CD14-positive monocyte (primary cell): ENCODE data around the gene CNTNAP2. TPM values are rescaled to one million over a fixed set of nuclear protein-coding genes. Genes with fewer than 3 reads are reported as not detected.
A peak's percentile ranks its signal among the peaks of the same experiment; 100 is the strongest.

Source experiments
- DNase-seq, 3 donors: peaks; one replicate each; pipeline ENCODE4 v3.0.0-alpha.2; 2011 to 2022
- H2AFZ ChIP-seq: 2 replicates; pipeline ENCODE4 v1.6.0; 2012; ENCODE audit warnings: mild to moderate bottlenecking, low read depth, low read length, inconsistent platforms; ENCODE audit not compliant: insufficient read depth, poor library complexity, severe bottlenecking
- H3K27ac ChIP-seq, 2 donors: 1 replicate in 1 of 2; 2 replicates in 1 of 2; pipeline ENCODE4 v1.5.1; 2012 to 2013; ENCODE audit warnings: low read length in 2 of 2, control low read depth in 1 of 2, inconsistent platforms in 1 of 2, low read depth in 1 of 2, mild to moderate bottlenecking in 1 of 2
- H3K27me3 ChIP-seq, 2 donors: one replicate each; pipeline versions ENCODE4 v1.6.0 to v1.6.1; 2011 to 2013; ENCODE audit warnings: low read length in 2 of 2; ENCODE audit not compliant: control insufficient read depth in 2 of 2, insufficient read depth in 2 of 2
- H3K36me3 ChIP-seq, 2 donors: replicated peaks in 1 of 2; 1 replicate in 1 of 2; 2 replicates in 1 of 2; pipeline versions ENCODE4 v1.5.1 to v1.6.1; 2012 to 2013; ENCODE audit warnings: low read length in 2 of 2, control low read depth in 1 of 2, inconsistent platforms in 1 of 2, mild to moderate bottlenecking in 1 of 2; ENCODE audit not compliant: insufficient read depth in 2 of 2, control insufficient read depth in 1 of 2
- H3K4me1 ChIP-seq, 2 donors: 1 replicate in 1 of 2; 2 replicates in 1 of 2; pipeline versions ENCODE4 v1.5.1 to v1.6.1; 2012 to 2013; ENCODE audit warnings: low read length in 2 of 2, control low read depth in 1 of 2, inconsistent platforms in 1 of 2, mild to moderate bottlenecking in 1 of 2, moderate library complexity in 1 of 2; ENCODE audit not compliant: insufficient read depth in 2 of 2, control insufficient read depth in 1 of 2
- H3K4me2 ChIP-seq: replicated peaks from 2 replicates; pipeline ENCODE3; 2012; ENCODE audit warnings: low read length, moderate library complexity, mild to moderate bottlenecking; ENCODE audit not compliant: poor library complexity, severe bottlenecking; ENCODE audit errors: extremely low read depth
- H3K4me3 ChIP-seq, 3 experiments: fragments of 200-600 bp in 1 of 3; sonication (generic) in 1 of 3; replicated peaks in 1 of 3; 1 replicate in 2 of 3; 2 replicates in 1 of 3; pipeline ENCODE4 v1.5.1; 2011 to 2013; ENCODE audit warnings: low read length in 3 of 3, mild to moderate bottlenecking in 3 of 3, control low read depth in 2 of 3, low read depth in 2 of 3, inconsistent platforms in 1 of 3, moderate library complexity in 1 of 3
- H3K79me2 ChIP-seq: 2 replicates; pipeline ENCODE4 v1.6.0; 2012; ENCODE audit warnings: mild to moderate bottlenecking, control low read depth, inconsistent platforms, low read length, moderate library complexity; ENCODE audit not compliant: insufficient read depth
- H3K9ac ChIP-seq: 2 replicates; pipeline ENCODE4 v1.6.0; 2017; ENCODE audit warnings: low read length, mild to moderate bottlenecking; ENCODE audit not compliant: insufficient read depth, poor library complexity, severe bottlenecking
- H3K9me3 ChIP-seq, 2 donors: replicated peaks in 1 of 2; 1 replicate in 1 of 2; 2 replicates in 1 of 2; pipeline versions ENCODE4 v1.5.1 to v1.6.1; 2012 to 2013; ENCODE audit warnings: low read length in 2 of 2, control low read depth in 1 of 2; ENCODE audit not compliant: control insufficient read depth in 1 of 2, insufficient read depth in 1 of 2
- H4K20me1 ChIP-seq: 2 replicates; pipeline ENCODE4 v1.6.0; 2012; ENCODE audit warnings: mild to moderate bottlenecking, low read length, control low read depth, moderate library complexity; ENCODE audit not compliant: insufficient read depth
- H3K27ac Mint-ChIP-seq, 7 donors: one replicate each; pipeline ENCODE4 v1.8.0; 2020; ENCODE audit warnings: mild to moderate bottlenecking in 7 of 7, mixed read lengths in 7 of 7, moderate library complexity in 6 of 7, inconsistent platforms in 2 of 7
- H3K27me3 Mint-ChIP-seq, 3 donors: one replicate each; pipeline ENCODE4 v1.8.0; 2021 to 2022; ENCODE audit warnings: low read depth in 3 of 3, mild to moderate bottlenecking in 3 of 3, mixed read lengths in 3 of 3, moderate library complexity in 3 of 3, inconsistent platforms in 1 of 3
- H3K36me3 Mint-ChIP-seq, 2 donors: one replicate each; pipeline ENCODE4 v1.8.0; 2020; ENCODE audit warnings: mixed read lengths in 2 of 2, inconsistent platforms in 1 of 2, mild to moderate bottlenecking in 1 of 2
- H3K4me1 Mint-ChIP-seq: one replicate; pipeline ENCODE4 v1.8.0; 2020; ENCODE audit warnings: mild to moderate bottlenecking, mixed read lengths
- H3K4me3 Mint-ChIP-seq, 2 donors: one replicate each; pipeline ENCODE4 v1.8.0; 2020; ENCODE audit warnings: mild to moderate bottlenecking in 2 of 2, mixed read lengths in 2 of 2, moderate library complexity in 1 of 2
- H3K9me3 Mint-ChIP-seq, 7 donors: one replicate each; pipeline ENCODE4 v1.8.0; 2020 to 2022; ENCODE audit warnings: mixed read lengths in 7 of 7, mild to moderate bottlenecking in 6 of 7, moderate library complexity in 6 of 7, inconsistent platforms in 2 of 7
- WGBS: methylation state at CpG from one replicate; pipeline ENCODE4 v1.1.5; 2013; ENCODE audit warnings: missing lambda C conversion rate; ENCODE audit not compliant: insufficient coverage; 5-methylcytosine and 5-hydroxymethylcytosine counted together
- intact Hi-C, 2 donors: fragments of 100-400 bp; cut with micrococcal nuclease; formaldehyde crosslinking; loops; one replicate each; pipeline versions ENCODE4 v1.15.0 to v1.15.1; 2023
- polyA plus RNA-seq, 3 donors: library from polyadenylated mRNA; depleted of rRNA in 1 of 3; unstranded in 2 of 3; stranded (reverse) in 1 of 3; fragments of 300-500 nt in 2 of 3; fragments of >200 nt in 1 of 3; fragmentation: Illumina TruSeq in 2 of 3; gene quantifications; 1 replicate in 2 of 3; 2 replicates in 1 of 3; pipeline ENCODE4 v1.2.3, GENCODE V29; 2012 to 2021
- TF ChIP-seq, protein P1 (sequence below): fragments of 200-600 bp; IDR thresholded peaks from one replicate; pipeline ENCODE4 v1.8.0; 2022; ENCODE audit warnings: antibody characterized with exemption, mild to moderate bottlenecking

Gene CNTNAP2
- polyA plus RNA-seq, 3 donors: 0.01 TPM; not detected in 2

DNA sequence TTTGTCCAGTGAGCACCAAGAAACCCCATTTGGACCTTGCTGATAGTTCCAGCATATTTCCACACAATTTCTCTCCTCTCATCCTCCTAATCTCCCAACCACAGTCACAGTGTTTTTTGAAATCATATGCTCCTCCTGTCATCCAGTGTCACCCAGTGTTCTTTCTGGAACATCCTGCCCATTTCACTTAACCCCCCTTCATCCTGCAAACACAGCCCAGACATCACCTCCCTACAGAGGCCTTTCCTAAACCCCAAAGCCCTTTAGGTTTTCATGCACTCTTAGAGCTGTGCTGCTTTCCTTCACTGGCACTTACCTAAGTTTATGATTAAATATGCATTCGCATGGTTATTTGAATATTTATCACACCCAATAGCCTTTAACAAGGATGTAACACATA lies 1316.0 kb downstream of the CNTNAP2 start:
- H2AFZ ChIP-seq: no peak overlapping the region
- H3K9me3 Mint-ChIP-seq: peaks cover 0 to 4% (median 3%) of the 10 kb centered on the region in 7 donors
- TF ChIP-seq, protein P1, sequence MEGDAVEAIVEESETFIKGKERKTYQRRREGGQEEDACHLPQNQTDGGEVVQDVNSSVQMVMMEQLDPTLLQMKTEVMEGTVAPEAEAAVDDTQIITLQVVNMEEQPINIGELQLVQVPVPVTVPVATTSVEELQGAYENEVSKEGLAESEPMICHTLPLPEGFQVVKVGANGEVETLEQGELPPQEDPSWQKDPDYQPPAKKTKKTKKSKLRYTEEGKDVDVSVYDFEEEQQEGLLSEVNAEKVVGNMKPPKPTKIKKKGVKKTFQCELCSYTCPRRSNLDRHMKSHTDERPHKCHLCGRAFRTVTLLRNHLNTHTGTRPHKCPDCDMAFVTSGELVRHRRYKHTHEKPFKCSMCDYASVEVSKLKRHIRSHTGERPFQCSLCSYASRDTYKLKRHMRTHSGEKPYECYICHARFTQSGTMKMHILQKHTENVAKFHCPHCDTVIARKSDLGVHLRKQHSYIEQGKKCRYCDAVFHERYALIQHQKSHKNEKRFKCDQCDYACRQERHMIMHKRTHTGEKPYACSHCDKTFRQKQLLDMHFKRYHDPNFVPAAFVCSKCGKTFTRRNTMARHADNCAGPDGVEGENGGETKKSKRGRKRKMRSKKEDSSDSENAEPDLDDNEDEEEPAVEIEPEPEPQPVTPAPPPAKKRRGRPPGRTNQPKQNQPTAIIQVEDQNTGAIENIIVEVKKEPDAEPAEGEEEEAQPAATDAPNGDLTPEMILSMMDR: no peak

DNA sequence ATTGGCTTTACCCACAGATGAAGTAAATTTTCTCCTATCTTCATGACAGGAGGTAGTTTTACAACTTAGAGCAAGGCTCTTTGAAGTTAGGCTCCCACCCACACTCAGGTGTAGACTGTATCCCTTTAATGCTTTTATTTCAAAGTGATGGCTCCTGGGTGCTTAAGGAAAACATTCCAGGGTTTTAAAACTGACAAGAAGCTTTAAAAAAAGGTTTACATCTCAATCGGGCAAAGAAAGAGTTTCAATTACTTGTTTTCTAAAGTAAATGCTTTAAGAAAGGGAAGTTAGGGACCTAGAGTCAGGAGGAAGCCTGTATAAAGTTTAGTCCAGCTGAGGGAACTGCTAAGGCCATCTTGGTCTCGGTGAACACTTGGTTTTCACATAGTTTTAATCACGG lies 1320.1 kb downstream of the CNTNAP2 start:
- intact Hi-C loops: no loop called here
- H3K27ac Mint-ChIP-seq: peak overlapping the region in 1 of 7 donors; percentile 9
- H3K27me3 ChIP-seq: no peaks in the 10 kb centered on the region
- no peaks in the 10 kb centered on the region for H3K4me1 ChIP-seq
- no peak overlapping the region for H3K4me3 Mint-ChIP-seq
- no peak overlapping the region for H3K9ac ChIP-seq
- H2AFZ ChIP-seq: no peak overlapping the region
- 100% methylated on average over 2 of the region's 3 CpGs for WGBS
- peaks cover 0 to 1% (median 0%) of the 10 kb centered on the region in 3 donors for H3K27me3 Mint-ChIP-seq
- peaks cover 2 to 11% (median 6%) of the 10 kb centered on the region in 7 donors for H3K9me3 Mint-ChIP-seq
- no peaks in the 10 kb centered on the region for H3K4me1 Mint-ChIP-seq
- no peak overlapping the region for H3K4me3 ChIP-seq
- H3K27ac ChIP-seq: no peak overlapping the region
- H3K9me3 ChIP-seq: peaks cover under 1 to 1% of the 10 kb centered on the region in 2 donors
- no peaks in the 10 kb centered on the region for H3K36me3 Mint-ChIP-seq
- no peak overlapping the region for H3K4me2 ChIP-seq
- H4K20me1 ChIP-seq: no peaks in the 10 kb centered on the region
- H3K36me3 ChIP-seq: no peaks in the 10 kb centered on the region
- DNase-seq: no peak
- no peaks in the 10 kb centered on the region for H3K79me2 ChIP-seq
- TF ChIP-seq, protein P1: no peak

More for the DNA sequence above, 1316.0 kb downstream of the CNTNAP2 start:
- Histone ChIP-seq H3K4me3 (no peak overlapping the region), H3K9me3 (no peaks in the 10 kb centered on the region), H3K27ac (no peak overlapping the region), H3K9ac (no peak overlapping the region), H3K4me2 (no peak overlapping the region), H3K27me3 (no peaks in the 10 kb centered on the region), H4K20me1 (no peaks in the 10 kb centered on the region), H3K4me1 (no peaks in the 10 kb centered on the region), H3K36me3 (no peaks in the 10 kb centered on the region), H3K79me2 (no peaks in the 10 kb centered on the region)
- Mint-ChIP-seq H3K4me3 (no peak overlapping the region), H3K27me3 (peaks cover 0 to 1% (median 0%) of the 10 kb centered on the region in 3 donors), H3K36me3 (no peaks in the 10 kb centered on the region), H3K4me1 (no peaks in the 10 kb centered on the region), H3K27ac (no peak overlapping the region)
- no peak for DNase-seq
- WGBS: no CpG with 5 or more reads among the region's 1 CpG
- intact Hi-C loops: no loop called here
